NT2/D1 (cell line): ENCODE data around the gene VAV2.

Experiments used
- DNase-seq: peaks from one replicate; pipeline ENCODE4 v3.0.0-alpha.2; 2011; ENCODE audit warnings: low read depth, low spot score
- H3K27me3 ChIP-seq: 2 replicates; pipeline ENCODE4 v1.6.0; 2011; ENCODE audit warnings: mild to moderate bottlenecking; ENCODE audit not compliant: insufficient read length, insufficient read depth
- H3K36me3 ChIP-seq: 2 replicates; pipeline ENCODE4 v1.6.1; 2011; ENCODE audit warnings: mild to moderate bottlenecking, low read length, mixed read lengths; ENCODE audit not compliant: insufficient read depth, insufficient read length
- H3K4me1 ChIP-seq: 2 replicates; pipeline ENCODE4 v1.5.1; 2011; ENCODE audit not compliant: insufficient read depth, insufficient read length
- H3K4me3 ChIP-seq: 2 replicates; pipeline ENCODE4 v1.5.1; 2011; ENCODE audit warnings: low read depth; ENCODE audit not compliant: insufficient read length
- H3K9ac ChIP-seq: 2 replicates; pipeline ENCODE4 v1.6.0; 2011; ENCODE audit warnings: low read depth; ENCODE audit not compliant: insufficient read length
- H3K9me3 ChIP-seq: 2 replicates; pipeline ENCODE4 v1.5.1; 2011; ENCODE audit warnings: mild to moderate bottlenecking, low read length; ENCODE audit not compliant: insufficient read depth
- SUZ12 ChIP-seq: IDR thresholded peaks from 2 replicates; pipeline ENCODE4 v1.6.1; 2011; ENCODE audit not compliant: insufficient read length, insufficient read depth; ENCODE audit errors: extremely low read depth
- YY1 ChIP-seq: IDR thresholded peaks from 2 replicates; pipeline ENCODE4 v1.6.1; 2011; ENCODE audit not compliant: insufficient read length, insufficient read depth
- ZNF274 ChIP-seq: IDR thresholded peaks from 2 replicates; pipeline ENCODE4 v1.6.1; 2011; ENCODE audit warnings: mild to moderate bottlenecking, low read depth, low read length

VAV2 gene

DNA sequence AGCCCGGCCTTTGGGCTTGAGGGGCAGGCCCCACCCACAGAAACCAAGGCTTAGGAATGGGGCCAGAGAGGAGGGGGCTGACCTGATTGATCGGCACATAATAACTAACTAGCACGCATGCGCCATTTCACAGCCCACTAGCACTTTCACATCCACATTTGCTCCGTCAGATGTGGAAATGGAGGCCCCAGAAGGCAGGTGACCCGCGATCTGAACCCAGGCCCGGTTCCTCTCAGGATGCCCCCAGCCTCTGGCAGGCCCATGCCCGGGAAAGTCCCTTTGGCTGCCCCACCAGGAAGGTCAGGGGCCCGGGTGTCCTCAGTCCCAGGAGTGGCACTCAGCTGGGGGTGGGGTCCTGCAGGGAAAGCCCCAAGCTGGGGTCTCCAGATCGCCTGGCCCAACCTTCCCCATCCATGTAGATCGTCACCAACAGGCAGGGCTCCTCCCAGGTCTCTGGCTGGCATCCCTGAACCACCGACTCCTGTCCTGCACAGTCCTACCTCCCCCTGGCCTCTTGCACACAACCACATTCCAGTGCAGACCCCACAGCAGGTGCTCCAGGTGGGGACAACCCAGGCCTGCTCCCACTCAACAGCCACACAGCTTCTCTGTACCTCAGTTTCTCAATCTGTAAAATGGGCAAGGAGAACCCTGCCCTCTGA, 46.7 kb downstream of the VAV2 start:
- H3K9me3 ChIP-seq, result no peaks in the 10 kb centered on the region
- H3K4me3 ChIP-seq, result no peak overlapping the region
- H3K27me3 ChIP-seq, result no peaks in the 10 kb centered on the region
- H3K4me1 ChIP-seq, result peaks cover 25% of the 10 kb centered on the region
- no peak for DNase-seq
- TF ChIP-seq ZNF274 (no peak), SUZ12 (no peak), YY1 (no peak)
- peaks cover 43% of the 10 kb centered on the region for H3K36me3 ChIP-seq
- H3K9ac ChIP-seq, result no peak overlapping the region

DNA sequence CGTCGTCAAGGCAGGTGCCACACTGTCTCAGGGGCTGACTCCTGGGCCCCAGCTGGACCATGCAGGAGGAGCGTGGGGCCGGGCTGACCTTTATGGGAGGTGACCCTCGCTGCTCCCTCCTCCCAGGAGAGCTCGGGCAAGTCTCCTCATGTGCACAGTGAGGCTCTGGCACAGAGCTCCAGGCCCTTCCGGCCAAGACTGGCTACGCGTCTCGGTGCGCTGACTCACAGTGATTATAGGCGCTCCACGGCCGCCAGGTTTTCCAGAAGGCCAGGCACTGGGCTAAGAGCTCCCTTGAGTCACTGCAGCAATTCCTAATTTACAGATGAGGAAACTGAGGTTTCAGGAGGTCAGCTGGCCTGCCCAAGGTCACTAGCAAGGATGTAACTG, 47.4 kb downstream of the VAV2 start:
- Histone ChIP-seq H3K9me3 (no peaks in the 10 kb centered on the region), H3K4me1 (peaks cover 23% of the 10 kb centered on the region), H3K36me3 (peaks cover 41% of the 10 kb centered on the region), H3K9ac (peak overlapping the region; percentile 28), H3K27me3 (no peaks in the 10 kb centered on the region), H3K4me3 (no peak overlapping the region)
- TF ChIP-seq ZNF274 (no peak), YY1 (no peak), SUZ12 (no peak)
- DNase-seq, result no peak

DNA sequence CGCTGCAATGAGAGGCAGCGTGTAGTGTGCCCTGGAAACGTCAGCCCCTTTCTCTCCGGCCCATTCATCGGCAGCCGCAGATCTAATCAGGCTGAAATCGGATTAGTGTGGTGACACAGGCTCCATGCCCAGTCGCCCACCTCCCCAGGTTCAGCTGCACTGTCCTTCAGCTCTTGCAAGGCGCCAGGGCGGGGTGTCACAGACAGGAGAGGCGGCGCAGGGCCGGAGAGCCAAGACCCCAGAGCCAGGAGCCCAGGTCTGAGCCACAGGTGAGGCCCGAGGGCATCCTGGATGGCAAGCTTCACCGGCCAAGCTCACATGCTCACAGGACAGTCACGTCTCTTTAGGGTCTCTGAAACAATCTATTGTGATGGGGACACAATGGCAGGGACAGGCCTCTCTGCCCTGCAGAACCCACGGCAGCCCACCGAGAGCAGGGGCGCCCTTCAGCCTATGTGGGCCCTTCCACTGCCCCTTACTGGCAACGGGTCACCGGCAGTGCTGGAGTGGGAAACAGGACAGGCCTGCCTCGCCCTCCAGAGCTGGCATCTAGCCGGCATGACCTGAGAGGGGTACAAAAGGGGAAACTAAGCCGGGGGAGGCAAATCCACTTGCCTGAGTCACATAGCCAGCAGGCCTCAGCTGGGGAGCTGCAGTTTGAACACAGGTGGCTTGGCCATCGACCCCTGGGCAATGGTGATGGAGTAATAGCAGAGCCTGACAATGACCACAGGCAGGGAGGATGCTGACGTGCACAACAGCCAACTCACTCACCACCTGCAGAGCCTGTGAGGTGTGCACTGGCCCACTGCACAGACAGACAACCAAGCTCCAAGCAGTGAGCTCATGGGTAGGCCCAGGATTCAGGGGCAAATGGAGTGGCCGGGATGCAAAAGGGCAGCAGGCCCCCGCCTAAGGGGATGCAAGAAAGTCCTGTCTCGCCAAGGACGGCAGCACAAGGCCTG, 48.1 kb downstream of the VAV2 start:
- Histone ChIP-seq H3K4me1 (peaks cover 17% of the 10 kb centered on the region), H3K27me3 (no peaks in the 10 kb centered on the region), H3K36me3 (peaks cover 41% of the 10 kb centered on the region), H3K9ac (peak overlapping the region; percentile 28), H3K4me3 (no peak overlapping the region), H3K9me3 (no peaks in the 10 kb centered on the region)
- TF ChIP-seq YY1, result no peak
- TF ChIP-seq SUZ12, result no peak
- TF ChIP-seq ZNF274, result no peak
- no peak for DNase-seq

- no peak for DNase-seq
- TF ChIP-seq SUZ12 (no peak), YY1 (no peak), ZNF274 (no peak)
- Histone ChIP-seq H3K36me3 (peaks cover 48% of the 10 kb centered on the region), H3K9ac (peak overlapping the region; percentile 26), H3K4me3 (no peak overlapping the region), H3K9me3 (no peaks in the 10 kb centered on the region), H3K27me3 (no peaks in the 10 kb centered on the region), H3K4me1 (peaks cover 11% of the 10 kb centered on the region)
Observed at GRCh38 chr9:133943036-133943780, 48.9 kb downstream of the VAV2 start.

DNA sequence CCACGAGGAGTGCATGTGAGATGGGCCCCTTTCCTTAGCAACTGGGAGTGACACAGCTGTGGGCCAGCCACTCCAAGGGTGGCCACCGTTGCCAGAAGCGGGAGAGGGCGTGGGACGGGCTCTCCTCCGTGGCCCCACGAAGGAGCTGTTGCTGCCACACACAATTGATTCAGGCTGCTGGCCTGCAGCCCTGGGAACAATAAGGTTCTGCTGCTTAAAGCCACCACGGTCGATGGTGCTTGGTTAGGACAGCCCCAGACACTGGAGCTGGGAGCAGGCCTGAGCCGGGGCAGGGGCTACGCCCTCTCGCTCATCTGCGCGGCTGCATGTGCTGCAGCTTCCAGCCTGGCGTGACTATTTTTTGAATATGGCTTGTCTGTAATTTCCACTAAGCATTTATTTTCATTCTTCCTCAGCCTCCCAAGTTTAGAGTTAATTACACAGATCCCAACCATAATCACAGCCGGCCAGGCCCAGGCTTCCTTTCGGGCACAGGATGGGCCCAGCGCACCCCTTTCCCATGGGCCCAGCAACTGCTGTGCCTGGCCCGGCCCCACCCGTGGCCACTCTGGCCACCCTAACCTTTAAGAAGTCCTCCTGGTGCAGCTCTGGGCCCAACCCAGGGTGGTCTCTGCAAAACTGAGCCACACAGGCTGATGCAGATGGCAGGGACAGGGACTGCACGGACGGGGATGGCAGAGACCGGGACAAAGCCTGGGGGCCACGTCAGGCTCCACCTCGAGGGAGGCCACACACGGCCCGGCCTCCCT, 49.7 kb downstream of the VAV2 start:
- H3K4me3 ChIP-seq, result no peak overlapping the region
- H3K27me3 ChIP-seq, result no peaks in the 10 kb centered on the region
- peak overlapping the region; percentile 26 for H3K9ac ChIP-seq
- no peak for TF ChIP-seq SUZ12
- TF ChIP-seq YY1, result no peak
- no peak for TF ChIP-seq ZNF274
- no peak for DNase-seq
- H3K36me3 ChIP-seq, result peaks cover 54% of the 10 kb centered on the region
- H3K4me1 ChIP-seq, result peaks cover 10% of the 10 kb centered on the region
- H3K9me3 ChIP-seq, result no peaks in the 10 kb centered on the region

DNA sequence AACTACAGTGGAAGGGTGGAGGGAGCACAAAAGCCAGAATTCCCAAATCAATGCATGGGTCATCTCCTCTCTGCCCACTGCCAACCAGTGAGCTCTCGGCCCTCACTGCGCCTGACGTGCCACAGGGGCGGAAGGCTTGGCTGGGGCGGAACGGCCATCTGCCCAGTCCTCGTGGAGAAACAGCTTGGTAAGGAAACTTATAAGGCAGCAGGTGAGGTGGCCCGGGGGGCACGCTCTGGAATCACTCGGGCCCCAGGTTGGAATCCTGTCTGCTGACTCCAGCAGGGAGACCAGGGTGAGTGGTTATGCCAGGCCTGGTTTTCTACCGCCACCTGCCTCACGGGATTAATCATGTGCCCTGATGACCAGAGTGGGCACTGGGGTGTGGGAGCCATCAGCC, 52.3 kb downstream of the VAV2 start:
- no peak for TF ChIP-seq ZNF274
- no peak for TF ChIP-seq YY1
- no peak for TF ChIP-seq SUZ12
- H3K27me3 ChIP-seq, result no peaks in the 10 kb centered on the region
- H3K4me3 ChIP-seq, result no peak overlapping the region

More for the DNA sequence above, 52.3 kb downstream of the VAV2 start:
- Histone ChIP-seq H3K4me1 (peaks cover 14% of the 10 kb centered on the region), H3K36me3 (peaks cover 55% of the 10 kb centered on the region), H3K9me3 (no peaks in the 10 kb centered on the region), H3K9ac (no peak overlapping the region)
- DNase-seq, result no peak
